Spleen (tissue), 11 donors: ENCODE measurements around the gene MAP3K8. TPM values are rescaled to one million over a fixed set of nuclear protein-coding genes. Genes with fewer than 3 reads are reported as not detected.
"Not testable (repeated sequence)": the region's sequence is repeated elsewhere in the genome, so short reads cannot be mapped to it uniquely, and the experiment has no call there.

Source experiments
- DNase-seq: peaks from one replicate; pipeline ENCODE4 v3.0.0-alpha.2; 2020
- H3K27ac ChIP-seq, 8 donors: fragments of 200-600 bp; sonication (generic) in 7 of 8; 1 replicate in 4 of 8; 2 replicates in 4 of 8; pipeline versions ENCODE4 v1.5.0 to v1.8.0; 2016 to 2021; ENCODE audit warnings: inconsistent platforms in 4 of 8, mild to moderate bottlenecking in 4 of 8, moderate library complexity in 1 of 8
- H3K27me3 ChIP-seq, 7 donors: fragments of 200-600 bp; sonication (generic) in 6 of 7; replicated peaks in 1 of 7; 1 replicate in 4 of 7; 2 replicates in 3 of 7; pipeline versions ENCODE4 v1.5.0 to v1.8.0; 2016 to 2021; ENCODE audit warnings: inconsistent platforms in 3 of 7, mild to moderate bottlenecking in 1 of 7
- H3K36me3 ChIP-seq, 6 donors: fragments of 200-600 bp; sonication (generic) in 5 of 6; 1 replicate in 4 of 6; 2 replicates in 2 of 6; pipeline versions ENCODE4 v1.5.0 to v1.8.0; 2016 to 2021; ENCODE audit warnings: inconsistent platforms in 2 of 6
- H3K4me1 ChIP-seq, 6 donors: fragments of 200-600 bp; sonication (generic) in 5 of 6; 1 replicate in 3 of 6; 2 replicates in 3 of 6; pipeline versions ENCODE4 v1.5.0 to v1.8.0; 2016 to 2021; ENCODE audit warnings: inconsistent platforms in 3 of 6
- H3K4me3 ChIP-seq, 8 donors: fragments of 200-600 bp; sonication (generic) in 7 of 8; 1 replicate in 4 of 8; 2 replicates in 4 of 8; pipeline versions ENCODE4 v1.5.0 to v1.8.0; 2016 to 2021; ENCODE audit warnings: inconsistent platforms in 4 of 8, mild to moderate bottlenecking in 4 of 8, moderate library complexity in 2 of 8
- H3K9me3 ChIP-seq, 8 donors: fragments of 200-600 bp; sonication (generic) in 7 of 8; 1 replicate in 4 of 8; 2 replicates in 4 of 8; pipeline versions ENCODE4 v1.5.0 to v1.8.0; 2016 to 2021; ENCODE audit warnings: inconsistent platforms in 4 of 8
- POLR2A ChIP-seq, 3 donors: fragments of 450-650 bp; IDR thresholded peaks; one replicate each; pipeline ENCODE4 v1.5.1; 2017; ENCODE audit warnings: antibody characterized with exemption in 3 of 3, mild to moderate bottlenecking in 1 of 3
- POLR2AphosphoS5 ChIP-seq, 3 donors: sonication (generic); formaldehyde crosslinking; IDR thresholded peaks; one replicate each; pipeline ENCODE4 v1.5.1; 2017; ENCODE audit warnings: antibody characterized with exemption in 3 of 3
- WGBS, 5 donors: extraction: QIAGEN DNeasy Blood & Tissue Kit in 3 of 5; methylation state at CpG; one replicate each; pipeline versions ENCODE4 v1.1.5 to v1.1.7; 2013 to 2018; 5-methylcytosine and 5-hydroxymethylcytosine counted together
- intact Hi-C: fragments of 100-400 bp; cut with DNase I; formaldehyde crosslinking; loops from one replicate; pipeline ENCODE4 v1.15.0; 2023; ENCODE audit warnings: low total_unique reads
- polyA plus RNA-seq, 3 donors: library from polyadenylated mRNA; stranded (reverse); fragments of 200-250 nt; gene quantifications; one replicate each; pipeline ENCODE4 v1.2.1, GENCODE V29; 2013
- total RNA-seq, 7 donors: library from RNA; depleted of rRNA in 3 of 7; stranded (reverse); fragments of >200 nt in 3 of 7; fragmentation: NEBNext Ultra II Directional in 4 of 7; extraction: Animal tissue kit (Norgen Biotek cat#: 25700) in 4 of 7; gene quantifications; one replicate each; pipeline versions ENCODE4 v1.1.0 to v1.2.1, GENCODE V29; 2016 to 2021
- TF ChIP-seq, protein P1 (sequence below), 11 experiments: fragments of 200-600 bp in 7 of 11; fragments of 450-650 bp in 4 of 11; sonication (generic) in 4 of 11; IDR thresholded peaks in 8 of 11; conservative IDR thresholded peaks in 3 of 11; 1 replicate in 7 of 11; 2 replicates in 4 of 11; pipeline versions ENCODE4 v1.4.0 to v1.8.0; 2016 to 2021; ENCODE audit warnings: antibody characterized with exemption in 11 of 11, inconsistent platforms in 4 of 11, mild to moderate bottlenecking in 1 of 11
- donor health status: healthy with polysubstance abuse.
- donor health status: DM: no; HTN: no; CAD: no; lungs with moderate emphysema.
- donor health status: DM: no; HTN: no; CAD: no.
- donor health status: Bipolar disorder and iron deficiency.
- donor health status: healthy.
- donor health status: DM: no; HTN: no; CAD: no.
- donor health status: DM: yes; HTN: yes; CAD: no.

MAP3K8 gene
- total and polyA plus RNA-seq, 10 donors = 24.8 to 84.3 (median 60.2) TPM

DNA sequence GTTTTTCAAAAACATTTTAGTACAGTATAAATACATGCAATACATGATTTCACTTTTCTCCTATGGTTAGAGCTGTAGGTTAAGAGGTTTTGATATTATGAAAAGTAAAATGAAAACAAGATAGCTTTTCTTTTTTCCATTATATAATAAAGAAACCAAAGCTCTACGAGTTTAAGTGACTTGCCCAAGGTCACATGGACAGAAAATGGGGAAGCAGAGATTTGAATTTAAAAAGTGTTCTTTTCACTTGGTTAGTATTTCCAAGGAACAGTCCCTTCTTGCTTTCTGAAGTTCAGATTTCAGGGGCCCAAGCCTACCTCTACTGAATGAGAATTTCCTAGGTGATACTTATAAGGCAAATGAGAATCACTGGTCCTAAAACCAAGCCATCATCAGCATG is 13.2 kb upstream of the MAP3K8 start:
- Histone ChIP-seq H3K9me3 (no peaks in the 10 kb centered on the region), H3K4me3 (no peak overlapping the region), H3K27me3 (no peaks in the 10 kb centered on the region), H3K27ac (peak overlapping the region in 3 of 8 donors; percentile 1 to 37 (median 32)), H3K36me3 (no peaks in the 10 kb centered on the region), H3K4me1 (peaks cover 10 to 90% (median 60%) of the 10 kb centered on the region in 6 donors)
- 25 to 33% (median 27%) methylated on average over 1 of the region's 1 CpG for WGBS, 5 donors
- no peak for DNase-seq
- intact Hi-C loops = no loop called here
- TF ChIP-seq POLR2AphosphoS5 (IDR thresholded peaks at IDR 0.05) (no peak), POLR2A (IDR thresholded peaks at IDR 0.05) (no peak)
- TF ChIP-seq, protein P1, sequence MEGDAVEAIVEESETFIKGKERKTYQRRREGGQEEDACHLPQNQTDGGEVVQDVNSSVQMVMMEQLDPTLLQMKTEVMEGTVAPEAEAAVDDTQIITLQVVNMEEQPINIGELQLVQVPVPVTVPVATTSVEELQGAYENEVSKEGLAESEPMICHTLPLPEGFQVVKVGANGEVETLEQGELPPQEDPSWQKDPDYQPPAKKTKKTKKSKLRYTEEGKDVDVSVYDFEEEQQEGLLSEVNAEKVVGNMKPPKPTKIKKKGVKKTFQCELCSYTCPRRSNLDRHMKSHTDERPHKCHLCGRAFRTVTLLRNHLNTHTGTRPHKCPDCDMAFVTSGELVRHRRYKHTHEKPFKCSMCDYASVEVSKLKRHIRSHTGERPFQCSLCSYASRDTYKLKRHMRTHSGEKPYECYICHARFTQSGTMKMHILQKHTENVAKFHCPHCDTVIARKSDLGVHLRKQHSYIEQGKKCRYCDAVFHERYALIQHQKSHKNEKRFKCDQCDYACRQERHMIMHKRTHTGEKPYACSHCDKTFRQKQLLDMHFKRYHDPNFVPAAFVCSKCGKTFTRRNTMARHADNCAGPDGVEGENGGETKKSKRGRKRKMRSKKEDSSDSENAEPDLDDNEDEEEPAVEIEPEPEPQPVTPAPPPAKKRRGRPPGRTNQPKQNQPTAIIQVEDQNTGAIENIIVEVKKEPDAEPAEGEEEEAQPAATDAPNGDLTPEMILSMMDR (IDR thresholded peaks at IDR 0.05 in 8 of 11, conservative IDR thresholded peaks at IDR 0.05 in 3 of 11) = no peak

DNA sequence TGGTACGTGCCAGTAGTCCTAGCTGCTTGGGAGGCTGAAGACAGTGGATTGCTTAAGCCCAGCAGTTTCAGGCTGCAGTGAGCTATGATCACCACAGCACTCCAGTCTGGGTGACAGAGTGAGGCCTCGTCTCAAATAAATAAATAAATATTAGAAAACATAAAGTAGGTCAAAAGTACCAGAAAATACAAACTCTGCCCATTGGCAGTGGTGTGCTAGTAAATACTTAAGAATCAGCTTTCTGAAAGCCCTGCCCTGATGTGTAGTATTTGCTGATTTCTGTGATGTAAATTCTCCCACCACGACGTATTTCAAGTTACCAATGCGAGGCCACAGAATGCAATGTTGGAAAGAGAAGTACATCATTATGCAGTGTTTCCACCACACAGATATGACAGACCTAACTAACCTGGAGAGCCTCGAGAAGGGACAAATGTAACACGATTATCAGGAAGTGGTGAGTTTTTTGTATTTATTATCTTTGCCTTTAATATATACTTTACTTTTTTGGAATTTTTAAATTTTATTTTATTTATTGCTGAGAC is 11.8 kb upstream of the MAP3K8 start:
- Histone ChIP-seq H3K36me3 (no peaks in the 10 kb centered on the region), H3K27ac (peak overlapping the region in 5 of 8 donors; percentile 23 to 75 (median 67)), H3K4me3 (no peak overlapping the region), H3K4me1 (peaks cover 10 to 86% (median 60%) of the 10 kb centered on the region in 6 donors), H3K27me3 (no peaks in the 10 kb centered on the region), H3K9me3 (no peaks in the 10 kb centered on the region)
- intact Hi-C loops = no loop called here
- 43 to 70% (median 58%) methylated on average over 7 of the region's 7 CpGs for WGBS, 5 donors
- no peak for DNase-seq
- TF ChIP-seq POLR2AphosphoS5 (IDR thresholded peaks at IDR 0.05) = no peak
- TF ChIP-seq POLR2A (IDR thresholded peaks at IDR 0.05) = no peak
- TF ChIP-seq, protein P1 (IDR thresholded peaks at IDR 0.05 in 8 of 11, conservative IDR thresholded peaks at IDR 0.05 in 3 of 11) = no peak

DNA sequence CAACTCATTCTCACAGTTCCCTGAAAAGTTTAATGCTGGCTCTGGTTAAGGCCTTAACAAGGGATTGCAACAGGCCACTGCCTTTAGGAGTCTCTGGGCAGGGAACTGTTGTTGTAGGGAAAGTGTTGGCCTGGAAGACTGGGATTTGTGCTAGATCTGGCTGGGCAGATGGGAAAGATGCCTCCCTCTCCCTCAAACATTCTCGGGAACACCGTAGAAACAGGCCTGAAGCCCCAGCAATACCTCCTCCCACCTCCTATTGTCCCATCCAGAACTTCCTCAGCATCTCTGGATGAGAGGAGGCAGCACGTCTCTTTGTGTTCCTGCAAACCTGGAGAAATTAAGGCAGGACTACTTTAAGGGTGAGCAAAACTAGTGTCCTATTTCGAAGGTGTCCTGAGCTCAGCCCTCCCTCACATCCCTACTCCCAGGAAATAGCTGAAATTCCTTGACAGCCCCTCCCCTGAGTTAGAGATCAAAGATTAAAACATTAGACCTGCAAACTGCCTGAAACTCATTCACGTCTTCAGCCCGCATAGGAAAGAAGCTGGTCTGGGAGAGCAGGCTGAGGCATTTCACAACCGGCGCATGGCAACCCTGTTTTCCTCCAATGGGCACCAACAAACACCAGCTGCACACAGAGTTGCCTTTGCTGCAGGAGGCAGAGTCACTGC is 10.9 kb upstream of the MAP3K8 start:
- DNase-seq = peak; percentile 77
- intact Hi-C loops = no loop called here
- WGBS, 5 donors = 42 to 46% (median 43%) methylated on average over 8 of the region's 8 CpGs

DNA sequence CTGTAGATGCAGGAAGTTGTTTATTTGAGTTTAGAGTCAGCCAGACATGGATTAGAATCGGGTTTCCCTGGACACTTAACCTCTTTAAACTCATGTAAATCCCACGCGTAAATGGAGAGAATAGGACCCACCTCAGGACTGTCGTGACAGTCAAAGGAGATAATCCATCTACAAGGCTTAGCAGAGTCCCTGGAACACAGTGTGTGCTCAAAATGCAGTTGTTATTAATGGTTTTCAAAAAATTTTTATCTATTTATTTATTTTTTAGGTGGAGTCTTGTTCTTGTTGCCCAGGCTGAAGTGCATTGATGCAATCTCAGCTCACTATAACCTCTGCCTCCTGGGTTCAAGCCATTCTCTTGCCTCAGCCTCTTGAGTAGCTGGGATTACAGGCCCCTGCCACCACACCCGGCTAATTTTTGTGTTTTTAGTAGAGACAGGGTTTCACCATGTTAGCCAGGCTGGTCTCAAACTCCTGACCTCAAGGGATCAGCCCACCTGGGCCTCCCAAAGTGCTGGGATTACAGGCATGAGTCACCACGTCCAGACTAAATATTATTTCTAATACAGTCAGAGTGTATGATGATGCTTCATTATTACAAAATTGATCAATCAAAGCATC is 10.2 kb upstream of the MAP3K8 start:
- intact Hi-C loops, H3K4me3 ChIP-seq, DNase-seq, H3K36me3 ChIP-seq, H3K27me3 ChIP-seq, H3K9me3 ChIP-seq: not testable (repeated sequence)
- peaks cover 14 to 86% (median 57%) of the 10 kb centered on the region in 6 donors for H3K4me1 ChIP-seq
- 52 to 70% (median 60%) methylated on average over 6 of the region's 6 CpGs for WGBS, 5 donors
- H3K27ac ChIP-seq = peak overlapping the region in 7 of 8 donors; percentile 7 to 75 (median 63)

More for the DNA sequence above, 10.9 kb upstream of the MAP3K8 start:
- no peak overlapping the region for H3K4me3 ChIP-seq
- TF ChIP-seq POLR2A (IDR thresholded peaks at IDR 0.05) (no peak), POLR2AphosphoS5 (IDR thresholded peaks at IDR 0.05) (peak in 2 of 3 donors; percentile 26 to 52)
- TF ChIP-seq, protein P1 (IDR thresholded peaks at IDR 0.05 in 8 of 11, conservative IDR thresholded peaks at IDR 0.05 in 3 of 11) = no peak
- H3K27me3 ChIP-seq = no peaks in the 10 kb centered on the region
- peak overlapping the region in 7 of 8 donors; percentile 23 to 75 (median 63) for H3K27ac ChIP-seq
- H3K9me3 ChIP-seq = no peaks in the 10 kb centered on the region
- peaks cover 17 to 86% (median 61%) of the 10 kb centered on the region in 6 donors for H3K4me1 ChIP-seq
- H3K36me3 ChIP-seq = no peaks in the 10 kb centered on the region
